GM23338 (cell line): ENCODE data around the gene IFT43. TPM values are rescaled to one million over a fixed set of nuclear protein-coding genes. Genes with fewer than 3 reads are reported as not detected.

ENCODE experiments used
- ATAC-seq: fragments of 200-7000 bp; cut with Tn5 transposase; 3 replicates; pipeline ENCODE4 v1.9.1; 2020
- DNase-seq: peaks from one replicate; pipeline ENCODE4 v3.0.0-alpha.2; 2015; ENCODE audit warnings: low spot score
- H2AFZ ChIP-seq: fragments of 200-600 bp; sonication (generic); 2 replicates; pipeline ENCODE4 v1.8.0; 2016; ENCODE audit warnings: antibody characterized with exemption, mild to moderate bottlenecking, moderate library complexity
- H3F3A ChIP-seq: fragments of 200-600 bp; sonication (generic); replicated peaks from 2 replicates; pipeline ENCODE4 v1.8.0; 2017; ENCODE audit warnings: antibody characterized with exemption, mixed run types, low read depth
- H3K27ac ChIP-seq: fragments of 200-600 bp; sonication (generic); 2 replicates; pipeline ENCODE4 v1.6.1; 2016; ENCODE audit warnings: low read depth
- H3K27me3 ChIP-seq: fragments of 200-600 bp; sonication (generic); 2 replicates; pipeline ENCODE4 v1.8.0; 2016; ENCODE audit warnings: mild to moderate bottlenecking, mixed run types, moderate library complexity; ENCODE audit not compliant: insufficient read depth
- H3K36me3 ChIP-seq: fragments of 200-600 bp; sonication (generic); 2 replicates; pipeline ENCODE4 v1.8.0; 2016; ENCODE audit warnings: mild to moderate bottlenecking; ENCODE audit not compliant: insufficient read depth
- H3K4me1 ChIP-seq: fragments of 200-600 bp; sonication (generic); 2 replicates; pipeline ENCODE4 v1.8.0; 2016; ENCODE audit warnings: mild to moderate bottlenecking, moderate library complexity; ENCODE audit not compliant: insufficient read depth
- H3K4me2 ChIP-seq: fragments of 200-600 bp; sonication (generic); 2 replicates; pipeline ENCODE4 v1.7.1; 2017; ENCODE audit warnings: mixed run types
- H3K4me3 ChIP-seq: fragments of 200-600 bp; sonication (generic); 2 replicates; pipeline ENCODE4 v1.6.1; 2016; ENCODE audit warnings: mixed run types
- H3K79me2 ChIP-seq: fragments of 200-600 bp; sonication (generic); replicated peaks from 2 replicates; pipeline ENCODE4 v1.8.0; 2017; ENCODE audit warnings: mild to moderate bottlenecking; ENCODE audit not compliant: insufficient read depth
- H3K9me2 ChIP-seq: fragments of 200-600 bp; sonication (generic); 2 replicates; pipeline ENCODE4 v1.8.0; 2017; ENCODE audit not compliant: insufficient read depth
- H4K20me1 ChIP-seq: fragments of 200-600 bp; sonication (generic); replicated peaks from 2 replicates; pipeline ENCODE4 v1.8.0; 2017; ENCODE audit warnings: mild to moderate bottlenecking; ENCODE audit not compliant: insufficient read depth
- H3K27ac Mint-ChIP-seq: 2 replicates; pipeline ENCODE4 v1.8.0; 2020; ENCODE audit warnings: inconsistent platforms, mild to moderate bottlenecking, moderate library complexity, mixed read lengths
- H3K27me3 Mint-ChIP-seq: 3 replicates; pipeline ENCODE4 v1.8.0; 2022; ENCODE audit warnings: low read depth, mild to moderate bottlenecking, moderate library complexity, mixed read lengths, inconsistent platforms; ENCODE audit not compliant: insufficient read depth, poor library complexity
- H3K36me3 Mint-ChIP-seq: 3 replicates; pipeline ENCODE4 v1.8.0; 2021; ENCODE audit warnings: low read depth, mild to moderate bottlenecking, inconsistent platforms, moderate library complexity, mixed read lengths
- H3K4me1 Mint-ChIP-seq: 3 replicates; pipeline ENCODE4 v1.8.0; 2020; ENCODE audit warnings: mild to moderate bottlenecking, inconsistent platforms, mixed read lengths
- H3K4me3 Mint-ChIP-seq: 3 replicates; pipeline ENCODE4 v1.8.0; 2021; ENCODE audit warnings: moderate library complexity, mild to moderate bottlenecking, inconsistent platforms, mixed read lengths
- H3K9me3 Mint-ChIP-seq: 3 replicates; pipeline ENCODE4 v1.8.0; 2020; ENCODE audit warnings: moderate library complexity, mild to moderate bottlenecking, inconsistent platforms, mixed read lengths
- CREB1 ChIP-seq: fragments of 250-450 bp; sonication (Bioruptor Pico); IDR thresholded peaks from 2 replicates; pipeline ENCODE4 v1.5.0; 2020; ENCODE audit warnings: low read depth, mild to moderate bottlenecking, moderate library complexity
- CTCF ChIP-seq, 2 experiments: fragments of 200-600 bp in 1 of 2; sonication (generic) in 1 of 2; conservative IDR thresholded peaks; 2 replicates each; pipeline versions ENCODE4 v1.5.1 to v1.6.1; 2016 to 2017; ENCODE audit warnings: antibody characterized with exemption in 2 of 2, low read depth in 2 of 2, mild to moderate bottlenecking in 2 of 2, moderate library complexity in 1 of 2
- ETS1 ChIP-seq: IDR thresholded peaks from 2 replicates; pipeline ENCODE4 v1.6.1; 2016; ENCODE audit warnings: antibody characterized with exemption
- EZH2 ChIP-seq: fragments of 200-600 bp; sonication (generic); IDR thresholded peaks from one replicate; pipeline ENCODE4 v1.8.0; 2017; ENCODE audit warnings: antibody characterized with exemption, mild to moderate bottlenecking, low read depth; ENCODE audit not compliant: unreplicated experiment
- JUNB ChIP-seq: IDR thresholded peaks from one replicate; pipeline ENCODE4 v1.6.1; 2016; ENCODE audit warnings: antibody characterized with exemption; ENCODE audit not compliant: unreplicated experiment
- POLR2AphosphoS5 ChIP-seq: IDR thresholded peaks from 2 replicates; pipeline ENCODE4 v1.6.1; 2016; ENCODE audit warnings: antibody characterized with exemption, low read depth
- REST ChIP-seq: IDR thresholded peaks from one replicate; pipeline ENCODE4 v1.6.1; 2018; ENCODE audit warnings: antibody characterized with exemption; ENCODE audit not compliant: unreplicated experiment
- ZNF462 ChIP-seq: fragments of 250-450 bp; sonication (Bioruptor Pico); IDR thresholded peaks from 2 replicates; pipeline ENCODE4 v1.5.0; 2020; ENCODE audit warnings: mild to moderate bottlenecking, moderate library complexity
- polyA plus RNA-seq: library from polyadenylated mRNA; unstranded; fragments of >200 nt; fragmentation: Nextera tagmentation; extraction: Ambion mirVana; gene quantifications from 2 replicates; pipeline ENCODE4 v1.2.1, GENCODE V29; 2016
- total RNA-seq: library from RNA; depleted of rRNA; stranded (reverse); fragments of >200 nt; shearing (Covaris generic); gene quantifications from 2 replicates; pipeline ENCODE4 v1.2.3, GENCODE V29; 2014

IFT43 gene
- total and polyA plus RNA-seq, 2 experiments from 2014 or later, result 21.5 to 43.1 TPM

GRCh38 chr14:75993567-75994041, 8.0 kb downstream of the IFT43 start:
- Histone ChIP-seq H3K79me2 (no peaks in the 10 kb centered on the region), H2AFZ (no peak overlapping the region), H3K4me2 (no peak overlapping the region), H3K9me2 (no peaks in the 10 kb centered on the region), H3F3A (no peaks in the 10 kb centered on the region), H3K27me3 (no peaks in the 10 kb centered on the region), H3K4me1 (no peaks in the 10 kb centered on the region), H3K4me3 (no peak overlapping the region), H4K20me1 (no peaks in the 10 kb centered on the region; the same call in 1 of the 2 replicates), H3K27ac (no peak overlapping the region), H3K36me3 (no peaks in the 10 kb centered on the region)
- Mint-ChIP-seq H3K36me3 (no peaks in the 10 kb centered on the region), H3K4me1 (no peaks in the 10 kb centered on the region), H3K27ac (no peak overlapping the region), H3K27me3 (no peaks in the 10 kb centered on the region), H3K9me3 (no peaks in the 10 kb centered on the region), H3K4me3 (no peak overlapping the region)
- no peak for TF ChIP-seq POLR2AphosphoS5
- ATAC-seq, result no peak
- no peak for DNase-seq

- Mint-ChIP-seq H3K9me3 (no peaks in the 10 kb centered on the region), H3K4me3 (no peak overlapping the region), H3K27ac (no peak overlapping the region), H3K27me3 (no peaks in the 10 kb centered on the region), H3K4me1 (no peaks in the 10 kb centered on the region), H3K36me3 (peaks cover 7% of the 10 kb centered on the region; the same call in 2 of the 3 replicates)
- Histone ChIP-seq H3F3A (no peaks in the 10 kb centered on the region), H2AFZ (no peak overlapping the region), H3K4me3 (no peak overlapping the region), H3K79me2 (no peaks in the 10 kb centered on the region), H3K9me2 (no peaks in the 10 kb centered on the region), H3K27me3 (no peaks in the 10 kb centered on the region), H3K4me2 (no peak overlapping the region), H3K27ac (no peak overlapping the region), H3K36me3 (peaks cover 3% of the 10 kb centered on the region; the same call in 1 of the 2 replicates), H4K20me1 (no peaks in the 10 kb centered on the region; the same call in 1 of the 2 replicates), H3K4me1 (no peaks in the 10 kb centered on the region)
- no peak for ATAC-seq
- no peak for DNase-seq
- TF ChIP-seq CREB1 (CRISPR knock-in tag) (no peak), ZNF462 (CRISPR knock-in tag) (no peak), JUNB (no peak), CTCF (conservative IDR thresholded peaks at IDR 0.05; ENCODE audit: low read depth in 2 of 2) (no peak), POLR2AphosphoS5 (no peak), ETS1 (no peak), EZH2 (no peak), REST (no peak)
Observed at GRCh38 chr14:75995372-75996041, 9.9 kb downstream of the IFT43 start.
